GM21390 (cell line): Measurements from ENCODE around the gene ARHGAP26.
A peak's percentile ranks its signal among the peaks of the same experiment; 100 is the strongest.

ENCODE experiments used
- ATAC-seq: cut with Tn5 transposase; IDR thresholded peaks from one replicate; pipeline ENCODE4 v1.9.1; 2021; ENCODE audit not compliant: unreplicated experiment

Gene ARHGAP26, protein sequence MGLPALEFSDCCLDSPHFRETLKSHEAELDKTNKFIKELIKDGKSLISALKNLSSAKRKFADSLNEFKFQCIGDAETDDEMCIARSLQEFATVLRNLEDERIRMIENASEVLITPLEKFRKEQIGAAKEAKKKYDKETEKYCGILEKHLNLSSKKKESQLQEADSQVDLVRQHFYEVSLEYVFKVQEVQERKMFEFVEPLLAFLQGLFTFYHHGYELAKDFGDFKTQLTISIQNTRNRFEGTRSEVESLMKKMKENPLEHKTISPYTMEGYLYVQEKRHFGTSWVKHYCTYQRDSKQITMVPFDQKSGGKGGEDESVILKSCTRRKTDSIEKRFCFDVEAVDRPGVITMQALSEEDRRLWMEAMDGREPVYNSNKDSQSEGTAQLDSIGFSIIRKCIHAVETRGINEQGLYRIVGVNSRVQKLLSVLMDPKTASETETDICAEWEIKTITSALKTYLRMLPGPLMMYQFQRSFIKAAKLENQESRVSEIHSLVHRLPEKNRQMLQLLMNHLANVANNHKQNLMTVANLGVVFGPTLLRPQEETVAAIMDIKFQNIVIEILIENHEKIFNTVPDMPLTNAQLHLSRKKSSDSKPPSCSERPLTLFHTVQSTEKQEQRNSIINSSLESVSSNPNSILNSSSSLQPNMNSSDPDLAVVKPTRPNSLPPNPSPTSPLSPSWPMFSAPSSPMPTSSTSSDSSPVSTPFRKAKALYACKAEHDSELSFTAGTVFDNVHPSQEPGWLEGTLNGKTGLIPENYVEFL

GRCh38 chr5:142769793-142770649, at the start of gene ARHGAP26:
Gene ARHGAP26, plus strand, starts transcription at chr5:142770377. Its CDS starts 385 bp downstream, at chr5:142770762.
- ATAC-seq = peak; percentile 95

- ATAC-seq = no peak
Measured at GRCh38 chr5:142720641-142721271, 49.4 kb upstream of the ARHGAP26 start.

GRCh38 chr5:142722146-142722545, 48.0 kb upstream of the ARHGAP26 start:
- no peak for ATAC-seq

- ATAC-seq = no peak
Measured at GRCh38 chr5:142722896-142723295, 47.3 kb upstream of the ARHGAP26 start.

GRCh38 chr5:142724821-142725220, 45.4 kb upstream of the ARHGAP26 start:
- ATAC-seq = no peak

- no peak for ATAC-seq
Measured at GRCh38 chr5:142725231-142726187, 44.7 kb upstream of the ARHGAP26 start.

DNA sequence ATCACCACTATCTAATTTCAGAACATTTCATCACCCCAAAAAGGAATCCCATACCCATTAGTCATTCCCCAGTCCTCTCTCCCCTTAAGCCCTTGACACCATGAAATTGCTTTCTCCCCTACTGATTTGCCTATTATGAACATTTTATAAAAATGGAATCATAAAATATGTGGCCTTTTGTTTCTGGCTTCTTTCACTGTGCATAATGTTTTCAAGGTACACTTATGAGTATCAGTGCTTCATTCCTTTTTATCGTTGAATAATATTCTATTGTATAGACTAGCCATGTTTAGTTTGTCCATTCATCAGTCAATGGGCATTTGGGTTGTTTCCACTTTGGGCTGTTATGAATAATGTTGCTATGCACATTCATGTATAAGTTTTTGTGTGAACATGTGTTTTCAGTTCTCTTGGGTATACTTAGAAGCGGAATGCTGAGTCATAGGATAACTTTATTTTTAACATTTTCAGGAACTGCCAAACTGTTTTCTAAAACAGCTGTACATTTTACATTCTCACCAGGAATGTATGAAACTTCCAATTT, 43.9 kb upstream of the ARHGAP26 start:
- no peak for ATAC-seq

- ATAC-seq = no peak
Measured at GRCh38 chr5:142727735-142728047, 42.5 kb upstream of the ARHGAP26 start.

DNA sequence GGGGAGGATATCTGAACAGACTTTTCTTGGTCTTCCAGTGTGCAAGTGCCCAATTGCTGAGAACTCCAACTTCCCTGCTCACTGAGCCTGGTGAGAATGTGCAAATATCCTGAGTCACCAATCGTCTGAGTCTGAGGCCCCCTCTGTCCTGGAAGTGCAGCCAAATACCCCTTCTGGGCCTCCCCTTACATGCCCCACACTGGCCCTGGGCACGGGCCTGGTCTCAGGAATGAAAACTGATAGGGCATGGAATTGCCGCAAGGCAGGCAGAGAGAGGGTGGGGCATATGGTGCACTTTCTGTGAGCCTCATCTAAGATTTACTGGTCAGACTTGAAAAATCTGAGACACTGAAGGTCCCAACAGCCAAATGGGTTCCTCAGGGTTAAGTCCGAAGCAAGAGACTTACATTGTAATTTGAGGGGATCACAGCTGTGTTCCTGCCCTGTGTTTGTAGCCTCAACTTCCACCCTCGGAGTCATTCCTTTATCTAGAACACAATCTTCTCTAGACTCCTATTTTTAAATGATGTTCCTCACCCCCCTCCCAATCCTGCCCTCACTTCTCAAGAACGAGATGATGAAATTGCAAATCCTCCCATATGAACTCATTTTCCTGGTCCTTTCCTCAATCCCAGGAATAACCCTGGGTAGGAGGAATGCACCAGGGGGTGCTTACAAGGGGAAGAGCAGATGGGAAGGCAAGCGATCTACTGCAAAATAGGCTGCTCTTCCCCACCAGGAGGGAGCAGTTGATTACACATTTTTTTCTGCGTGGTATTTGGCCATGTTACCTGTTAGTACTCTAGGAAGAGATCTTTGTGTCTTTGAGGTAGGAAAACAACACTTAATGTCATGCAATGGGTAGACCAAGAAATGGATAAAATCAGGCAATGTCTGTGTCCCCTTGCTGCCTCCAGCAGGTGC, 34.6 kb upstream of the ARHGAP26 start:
- ATAC-seq = no peak

DNA sequence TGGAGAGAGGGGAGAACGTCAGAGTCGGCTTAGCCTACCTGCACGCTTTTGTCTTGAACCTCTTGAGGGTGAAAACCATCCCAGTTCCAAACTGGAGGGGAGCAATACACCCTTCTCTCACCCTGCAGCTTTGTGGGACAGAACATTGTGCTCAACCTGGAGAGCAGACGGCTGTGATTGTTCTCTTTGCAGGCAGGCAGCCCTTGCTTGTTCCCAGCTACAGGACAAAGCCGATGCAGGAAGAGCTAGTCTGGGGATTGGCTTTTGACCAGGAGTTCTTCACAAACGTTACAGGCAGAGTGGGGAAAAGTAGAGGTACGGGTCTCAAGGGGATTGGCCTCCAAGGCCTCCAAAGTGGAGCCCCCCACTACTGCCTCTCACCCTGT, 33.9 kb upstream of the ARHGAP26 start:
- ATAC-seq = no peak

- no peak for ATAC-seq
Measured at GRCh38 chr5:142737179-142737578, 33.0 kb upstream of the ARHGAP26 start.

GRCh38 chr5:142740474-142741242, 29.5 kb upstream of the ARHGAP26 start:
- no peak for ATAC-seq

- ATAC-seq = no peak
Measured at GRCh38 chr5:142743592-142744441, 26.4 kb upstream of the ARHGAP26 start.

DNA sequence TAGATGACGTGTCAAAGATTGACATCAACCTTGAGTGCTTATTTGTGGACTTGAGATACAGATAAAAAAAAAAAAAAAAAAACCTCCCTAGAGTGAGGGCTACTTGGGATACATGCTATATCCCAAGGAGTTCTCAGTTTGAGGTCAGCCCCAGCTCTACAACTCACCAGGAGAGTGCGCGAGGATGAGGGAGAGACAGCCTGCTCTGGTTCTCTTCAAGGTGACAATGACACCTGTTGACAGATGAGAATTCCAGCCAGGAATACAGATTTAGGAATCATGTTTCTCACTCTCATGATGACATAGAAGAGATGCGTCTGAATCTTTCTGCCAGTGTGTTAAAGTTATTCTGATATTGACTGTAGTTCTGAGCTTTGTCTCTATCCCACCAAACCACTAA, 24.9 kb upstream of the ARHGAP26 start:
- ATAC-seq = no peak

DNA sequence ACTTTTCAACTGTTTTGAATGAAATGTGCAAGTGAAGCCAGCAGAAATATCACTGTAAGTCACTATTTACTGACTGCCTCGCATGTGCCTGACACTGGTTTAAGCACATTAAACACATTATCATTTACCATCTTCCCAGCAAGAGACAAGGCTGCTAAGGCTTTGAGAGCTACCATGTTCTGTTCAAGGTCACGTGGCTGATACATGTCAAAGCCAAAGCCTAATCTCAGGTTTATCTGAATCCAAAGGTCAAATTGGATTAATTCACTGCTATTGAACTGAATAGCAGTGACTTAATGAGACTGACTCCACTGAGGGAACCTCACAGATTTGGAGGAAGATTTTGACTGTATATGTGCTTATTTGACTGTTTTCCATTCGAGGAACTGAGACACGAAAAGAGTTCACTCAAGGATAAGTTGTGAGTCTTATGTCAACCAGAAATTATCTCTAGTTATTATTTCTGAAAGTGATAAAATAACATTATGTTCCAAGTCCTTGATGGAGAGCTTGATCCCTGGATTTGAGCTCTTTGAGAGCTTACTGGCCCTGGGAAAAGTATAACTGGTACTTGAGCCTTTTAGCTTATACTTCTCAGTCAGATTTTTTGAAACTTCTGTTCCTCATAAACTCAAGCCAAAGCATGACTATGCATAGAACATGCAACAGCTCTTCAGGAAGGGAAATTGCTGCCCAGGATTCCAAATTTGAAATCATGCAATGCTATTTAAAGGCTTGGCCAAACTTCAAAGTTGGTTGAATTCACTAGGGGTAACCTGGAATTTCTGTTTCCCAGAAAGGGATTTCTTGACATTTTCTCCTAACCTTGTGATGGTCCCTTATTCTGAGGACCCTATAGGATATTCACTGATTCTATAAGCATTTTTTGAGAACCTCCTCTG, 23.4 kb upstream of the ARHGAP26 start:
- no peak for ATAC-seq

DNA sequence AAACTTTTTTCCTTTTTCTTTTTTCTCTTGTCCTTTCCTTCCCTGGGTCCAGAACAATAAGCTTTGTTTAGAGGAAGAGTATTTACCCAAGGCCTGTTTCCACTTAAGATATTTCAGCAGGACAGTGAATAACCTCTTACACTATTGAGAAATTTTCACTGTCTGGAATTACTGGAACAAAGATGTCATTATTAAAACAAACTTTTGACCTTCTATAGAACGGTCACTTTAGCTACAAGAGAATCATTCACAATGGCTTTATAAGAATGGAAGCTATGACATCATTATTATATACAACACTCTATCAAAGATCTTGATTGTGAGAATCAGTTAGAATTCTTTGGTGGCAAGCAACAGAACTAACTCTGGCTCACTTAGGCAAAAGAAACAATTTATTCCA, 22.0 kb upstream of the ARHGAP26 start:
- ATAC-seq = no peak
